ENCODE measurements around the gene TECTB. TPM values are rescaled to one million over a fixed set of nuclear protein-coding genes. Genes with fewer than 3 reads are reported as not detected.

The TECTB gene
- total RNA-seq, 1 experiment from 2014 or later = not detected

DNA sequence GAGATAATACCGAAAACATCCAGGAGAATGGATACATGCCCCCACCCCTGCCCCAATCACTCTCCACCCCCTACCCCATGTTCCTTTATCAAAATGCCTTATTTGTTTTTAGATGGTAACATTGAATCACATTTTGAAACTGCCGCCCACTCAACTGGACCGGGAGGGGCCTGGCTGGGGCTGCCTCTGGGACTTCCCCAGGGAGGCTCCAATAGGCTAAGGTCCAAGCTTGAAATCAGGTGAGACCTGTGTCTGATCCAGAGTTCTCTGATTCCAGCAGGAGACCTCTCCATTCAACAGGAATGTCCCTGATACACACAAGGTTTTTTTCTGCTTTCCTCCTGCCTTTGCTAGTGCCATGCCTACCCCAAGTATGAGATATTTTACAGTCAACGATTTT is 47.0 kb downstream of the TECTB start:
- ChIA-PET POLR2A (ENCODE audit: low non-redundant PET) (interaction anchor here (0.6 kb wide), 1 partner anchor 45 kb away, joined by 3 read pairs; no protein-coding TSS in a partner anchor), CTCF (no interaction called here)
- Histone ChIP-seq H3K36me3 (ENCODE audit: insufficient read depth, low read length, poor library complexity, severe bottlenecking) (no peaks in the 10 kb centered on the region), H3K4me3 (ENCODE audit: low read depth, low read length, poor library complexity, severe bottlenecking) (no peak overlapping the region), H3K4me1 (ENCODE audit: insufficient read depth, low read length, poor library complexity, severe bottlenecking) (no peaks in the 10 kb centered on the region), H3K27me3 (replicated peaks; ENCODE audit: insufficient read depth, low read depth, low read length, poor library complexity) (no peaks in the 10 kb centered on the region), H3K27ac (ENCODE audit: low read depth, low read length, poor library complexity, severe bottlenecking) (no peak overlapping the region), H3K9me3 (ENCODE audit: low read depth, low read length, poor library complexity, severe bottlenecking) (no peaks in the 10 kb centered on the region)
- intact Hi-C loops (cut with micrococcal nuclease; ENCODE audit: unreplicated experiment) = no loop called here
- no peak for TF ChIP-seq EZH2 (IDR thresholded peaks at IDR 0.05; ENCODE audit: borderline replicate concordance, low read depth, low read length, poor library complexity, severe bottlenecking)
- TF ChIP-seq, protein P1, sequence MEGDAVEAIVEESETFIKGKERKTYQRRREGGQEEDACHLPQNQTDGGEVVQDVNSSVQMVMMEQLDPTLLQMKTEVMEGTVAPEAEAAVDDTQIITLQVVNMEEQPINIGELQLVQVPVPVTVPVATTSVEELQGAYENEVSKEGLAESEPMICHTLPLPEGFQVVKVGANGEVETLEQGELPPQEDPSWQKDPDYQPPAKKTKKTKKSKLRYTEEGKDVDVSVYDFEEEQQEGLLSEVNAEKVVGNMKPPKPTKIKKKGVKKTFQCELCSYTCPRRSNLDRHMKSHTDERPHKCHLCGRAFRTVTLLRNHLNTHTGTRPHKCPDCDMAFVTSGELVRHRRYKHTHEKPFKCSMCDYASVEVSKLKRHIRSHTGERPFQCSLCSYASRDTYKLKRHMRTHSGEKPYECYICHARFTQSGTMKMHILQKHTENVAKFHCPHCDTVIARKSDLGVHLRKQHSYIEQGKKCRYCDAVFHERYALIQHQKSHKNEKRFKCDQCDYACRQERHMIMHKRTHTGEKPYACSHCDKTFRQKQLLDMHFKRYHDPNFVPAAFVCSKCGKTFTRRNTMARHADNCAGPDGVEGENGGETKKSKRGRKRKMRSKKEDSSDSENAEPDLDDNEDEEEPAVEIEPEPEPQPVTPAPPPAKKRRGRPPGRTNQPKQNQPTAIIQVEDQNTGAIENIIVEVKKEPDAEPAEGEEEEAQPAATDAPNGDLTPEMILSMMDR (conservative IDR thresholded peaks at IDR 0.05; ENCODE audit: low read depth, low read length) = no peak
- no peak for DNase-seq (ENCODE audit: low spot score)
- BruUV-seq (replicated peaks) = no TSS peak

DNA sequence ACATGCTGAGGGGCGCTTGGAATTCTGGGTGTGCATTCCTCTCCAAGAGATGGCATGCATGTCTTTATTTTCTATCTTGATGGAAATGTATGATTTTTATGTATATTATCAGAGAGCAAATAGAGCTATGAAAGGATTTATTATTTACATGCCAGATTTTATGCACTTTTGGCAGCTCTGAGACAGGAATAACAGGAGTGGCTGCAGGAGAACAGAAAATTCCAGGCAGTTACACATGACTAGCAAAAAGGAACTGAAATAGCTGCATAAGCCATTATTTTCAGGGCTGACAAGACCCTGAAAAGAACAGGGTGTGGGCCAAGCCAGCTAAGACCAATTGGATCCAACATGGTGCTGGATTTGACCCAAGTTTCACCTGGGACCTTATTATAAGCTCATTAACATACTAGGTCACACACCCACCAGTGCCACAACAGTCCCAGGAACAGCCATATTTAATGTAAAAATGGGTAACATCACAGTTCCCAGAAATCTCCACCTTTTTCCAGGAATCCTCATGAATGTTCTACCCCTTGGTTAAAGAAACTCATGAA is 47.5 kb downstream of the TECTB start:
- Histone ChIP-seq H3K27me3 (replicated peaks; ENCODE audit: insufficient read depth, low read depth, low read length, poor library complexity) (no peaks in the 10 kb centered on the region), H3K4me3 (ENCODE audit: low read depth, low read length, poor library complexity, severe bottlenecking) (no peak overlapping the region), H3K27ac (ENCODE audit: low read depth, low read length, poor library complexity, severe bottlenecking) (no peak overlapping the region), H3K4me1 (ENCODE audit: insufficient read depth, low read length, poor library complexity, severe bottlenecking) (no peaks in the 10 kb centered on the region), H3K9me3 (ENCODE audit: low read depth, low read length, poor library complexity, severe bottlenecking) (no peaks in the 10 kb centered on the region), H3K36me3 (ENCODE audit: insufficient read depth, low read length, poor library complexity, severe bottlenecking) (no peaks in the 10 kb centered on the region)
- no TSS peak for BruUV-seq (replicated peaks)
- POLR2A ChIA-PET (ENCODE audit: low non-redundant PET) = interaction anchor here (0.6 kb wide), 1 partner anchor 46 kb away, joined by 3 read pairs; no protein-coding TSS in a partner anchor
- CTCF ChIA-PET = no interaction called here
- DNase-seq (ENCODE audit: low spot score) = no peak
- no peak for TF ChIP-seq EZH2 (IDR thresholded peaks at IDR 0.05; ENCODE audit: borderline replicate concordance, low read depth, low read length, poor library complexity, severe bottlenecking)
- TF ChIP-seq, protein P1 (conservative IDR thresholded peaks at IDR 0.05; ENCODE audit: low read depth, low read length) = no peak
- intact Hi-C loops (cut with micrococcal nuclease; ENCODE audit: unreplicated experiment) = no loop called here

DNA sequence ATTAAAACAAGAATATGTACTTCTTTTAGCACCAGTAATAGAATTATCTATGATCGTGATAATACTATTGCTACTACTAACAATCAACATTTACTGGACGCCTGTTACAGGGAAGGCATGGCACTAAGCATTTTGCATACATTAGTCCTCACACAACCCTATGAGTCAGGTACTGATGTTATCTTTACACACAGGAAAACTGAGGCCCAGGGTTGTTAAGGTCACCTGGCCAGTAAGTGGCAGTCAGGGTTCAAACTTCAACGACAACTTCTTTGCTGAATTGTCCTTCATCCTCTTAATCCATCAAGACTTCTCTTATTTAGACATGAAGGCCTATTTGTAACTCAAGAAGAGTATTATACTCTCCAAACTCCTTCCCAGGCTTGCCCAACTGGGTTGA is 48.8 kb downstream of the TECTB start:
- Histone ChIP-seq H3K9me3 (ENCODE audit: low read depth, low read length, poor library complexity, severe bottlenecking) (no peaks in the 10 kb centered on the region), H3K27ac (ENCODE audit: low read depth, low read length, poor library complexity, severe bottlenecking) (no peak overlapping the region), H3K27me3 (replicated peaks; ENCODE audit: insufficient read depth, low read depth, low read length, poor library complexity) (no peaks in the 10 kb centered on the region), H3K4me1 (ENCODE audit: insufficient read depth, low read length, poor library complexity, severe bottlenecking) (no peaks in the 10 kb centered on the region), H3K4me3 (ENCODE audit: low read depth, low read length, poor library complexity, severe bottlenecking) (no peak overlapping the region), H3K36me3 (ENCODE audit: insufficient read depth, low read length, poor library complexity, severe bottlenecking) (no peaks in the 10 kb centered on the region)
- ChIA-PET CTCF (no interaction called here), POLR2A (ENCODE audit: low non-redundant PET) (no interaction called here)
- DNase-seq (ENCODE audit: low spot score) = no peak
- intact Hi-C loops (cut with micrococcal nuclease; ENCODE audit: unreplicated experiment) = no loop called here
- BruUV-seq (replicated peaks) = no TSS peak
- TF ChIP-seq EZH2 (IDR thresholded peaks at IDR 0.05; ENCODE audit: borderline replicate concordance, low read depth, low read length, poor library complexity, severe bottlenecking) = no peak
- TF ChIP-seq, protein P1 (conservative IDR thresholded peaks at IDR 0.05; ENCODE audit: low read depth, low read length) = no peak
